HG03139 (cell line): ENCODE data around the gene KRTCAP2.

Source experiments
- ATAC-seq: cut with Tn5 transposase; IDR thresholded peaks from one replicate; pipeline ENCODE4 v1.9.1; 2021; ENCODE audit not compliant: unreplicated experiment

The KRTCAP2 gene

GRCh38 chr1:155184835-155185782 is 12.0 kb upstream of the KRTCAP2 start:
- peak; percentile 84 for ATAC-seq

GRCh38 chr1:155184351-155184811 is 11.3 kb upstream of the KRTCAP2 start:
- no peak for ATAC-seq

GRCh38 chr1:155183775-155184221 is 10.7 kb upstream of the KRTCAP2 start:
- ATAC-seq: no peak

GRCh38 chr1:155182052-155182550 is 9.0 kb upstream of the KRTCAP2 start:
- ATAC-seq: no peak

- ATAC-seq: no peak
Observed at GRCh38 chr1:155181371-155182051, 8.4 kb upstream of the KRTCAP2 start.

GRCh38 chr1:155179112-155180031 is 6.3 kb upstream of the KRTCAP2 start:
- ATAC-seq: no peak

GRCh38 chr1:155178441-155179111 is 5.5 kb upstream of the KRTCAP2 start:
- ATAC-seq: no peak

GRCh38 chr1:155177918-155178281 is 4.8 kb upstream of the KRTCAP2 start:
- ATAC-seq: no peak

- ATAC-seq: no peak
Observed at GRCh38 chr1:155177192-155177917, 4.3 kb upstream of the KRTCAP2 start.

GRCh38 chr1:155176544-155177071 is 3.5 kb upstream of the KRTCAP2 start:
- no peak for ATAC-seq

- no peak for ATAC-seq
Observed at GRCh38 chr1:155175927-155176371, 2.8 kb upstream of the KRTCAP2 start.

GRCh38 chr1:155175281-155175926 is 2.3 kb upstream of the KRTCAP2 start:
- ATAC-seq: no peak

- ATAC-seq: no peak
Observed at GRCh38 chr1:155174324-155175280, 1.5 kb upstream of the KRTCAP2 start.

GRCh38 chr1:155173478-155174323 is 597 bp upstream of the KRTCAP2 start, which contains the start of gene TRIM46:
Gene TRIM46 (plus strand): TSS chr1:155173849. CDS start chr1:155173967, 118 bp downstream.
- ATAC-seq: no peak

GRCh38 chr1:155171836-155172731 is 1.0 kb downstream of the KRTCAP2 start:
- ATAC-seq: no peak
